Body of pancreas (tissue), 4 donors: Measurements from ENCODE around the gene RASA4B. TPM values are rescaled to one million over a fixed set of nuclear protein-coding genes. Genes with fewer than 3 reads are reported as not detected.

Experiments
- ATAC-seq: fragments of 150-250 bp; one replicate; pipeline ENCODE4 v1.9.1; 2016
- DNase-seq, 4 donors: peaks; one replicate each; pipeline ENCODE4 v3.0.0-alpha.2; 2019
- H3K27ac ChIP-seq, 4 donors: fragments of 200-600 bp; sonication (generic); 1 replicate in 3 of 4; 2 replicates in 1 of 4; pipeline versions ENCODE4 v1.5.1 to v1.6.1; 2016 to 2019; ENCODE audit warnings: mild to moderate bottlenecking in 1 of 4, mixed read lengths in 1 of 4, moderate library complexity in 1 of 4
- H3K27me3 ChIP-seq, 2 donors: fragments of 200-600 bp; sonication (generic); one replicate each; pipeline ENCODE4 v1.6.0; 2016; ENCODE audit warnings: mild to moderate bottlenecking in 1 of 2
- H3K36me3 ChIP-seq, 2 donors: fragments of 200-600 bp; sonication (generic); replicated peaks in 1 of 2; 2 replicates each; pipeline ENCODE4 v1.5.1; 2016; ENCODE audit warnings: low read depth in 2 of 2; ENCODE audit not compliant: insufficient read depth in 1 of 2
- H3K4me1 ChIP-seq: fragments of 200-600 bp; sonication (generic); one replicate; pipeline ENCODE4 v1.6.0; 2016
- H3K4me3 ChIP-seq, 2 donors: fragments of 200-600 bp; sonication (generic); 1 replicate in 1 of 2; 2 replicates in 1 of 2; pipeline ENCODE4 v1.5.1; 2016 to 2019
- H3K9me3 ChIP-seq, 3 donors: fragments of 200-600 bp; sonication (generic); 1 replicate in 2 of 3; 2 replicates in 1 of 3; pipeline ENCODE4 v1.5.1; 2016
- POLR2A ChIP-seq, 3 donors: fragments of 450-650 bp; IDR thresholded peaks; one replicate each; pipeline ENCODE4 v1.6.1; 2016; ENCODE audit warnings: antibody characterized with exemption in 3 of 3, mild to moderate bottlenecking in 2 of 3
- WGBS, 2 donors: methylation state at CpG; one replicate each; pipeline ENCODE4 v1.1.5; 2017; 5-methylcytosine and 5-hydroxymethylcytosine counted together
- intact Hi-C: fragments of 100-400 bp; cut with DNase I; formaldehyde crosslinking; loops from one replicate; pipeline ENCODE4 v1.15.1; 2023
- microRNA-seq, 2 donors: library from miRNA; unstranded; fragments of <30 nt; microRNA quantifications; one replicate each; pipeline ENCODE4, GENCODE V29; 2016; ENCODE audit warnings: borderline number of aligned reads in 2 of 2, borderline replicate concordance in 2 of 2
- total RNA-seq, 2 donors: library from RNA; depleted of rRNA; stranded (reverse); fragments of >200 nt; gene quantifications; one replicate each; pipeline ENCODE4 v1.1.0, GENCODE V29; 2016
- TF ChIP-seq, protein P1 (sequence below), 7 experiments: fragments of 450-650 bp in 4 of 7; fragments of 200-600 bp in 3 of 7; sonication (generic) in 3 of 7; IDR thresholded peaks; one replicate each; pipeline ENCODE4 v1.5.1; 2016 to 2019; ENCODE audit warnings: antibody characterized with exemption in 7 of 7

RASA4B gene
- total RNA-seq, 2 donors from 2014 or later: 5.3 to 12.5 TPM

DNA sequence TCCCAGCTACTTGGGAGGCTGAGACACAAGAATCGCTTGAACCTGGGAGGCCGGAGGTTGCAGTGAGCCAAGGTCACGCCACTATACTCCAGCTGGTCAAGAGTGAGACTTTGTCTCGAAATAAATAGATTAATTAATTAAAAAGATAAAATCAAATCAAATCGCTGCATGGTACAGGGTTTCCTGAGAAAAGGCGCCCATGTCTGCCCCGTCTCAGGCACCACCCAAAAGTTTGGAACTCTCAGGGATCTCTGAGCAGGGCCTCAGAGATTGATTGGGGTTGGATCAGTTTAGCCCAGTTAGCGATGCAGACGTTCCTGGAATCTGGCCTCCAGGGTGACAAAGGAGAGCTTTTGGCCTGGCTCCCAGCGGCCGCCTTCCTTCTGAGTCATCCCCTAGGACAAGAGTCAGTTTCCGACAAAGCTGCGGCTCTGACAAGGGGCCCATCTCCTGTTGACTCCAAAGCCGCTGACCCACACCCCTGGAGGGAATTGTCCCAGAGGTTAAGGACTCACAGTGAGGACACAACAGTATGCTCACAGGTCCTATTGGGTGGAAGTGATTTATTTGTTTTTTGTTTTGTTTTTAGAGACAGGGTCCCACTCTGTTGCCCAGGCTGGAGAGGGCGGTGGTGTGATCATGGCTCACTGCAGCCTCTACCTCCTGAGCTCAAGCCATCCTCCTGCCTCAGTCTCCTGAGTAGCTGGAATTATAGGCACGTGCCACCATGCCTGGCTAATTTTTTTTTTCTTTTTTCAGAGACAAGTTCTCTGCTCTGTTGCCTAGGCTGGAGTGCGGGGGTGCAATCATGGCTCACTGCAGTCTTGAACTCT, 77.4 kb downstream of the RASA4B start:
- Histone ChIP-seq H3K27me3 (no peaks in the 10 kb centered on the region), H3K4me3 (no peak overlapping the region), H3K9me3 (no peaks in the 10 kb centered on the region), H3K36me3 (no peaks in the 10 kb centered on the region), H3K27ac (no peak overlapping the region), H3K4me1 (no peaks in the 10 kb centered on the region)
- peak in 3 of 4 donors; percentile 35 to 46 (median 46) for DNase-seq
- ATAC-seq: peak; percentile 58
- no peak for TF ChIP-seq POLR2A (IDR thresholded peaks at IDR 0.05)
- TF ChIP-seq, protein P1, sequence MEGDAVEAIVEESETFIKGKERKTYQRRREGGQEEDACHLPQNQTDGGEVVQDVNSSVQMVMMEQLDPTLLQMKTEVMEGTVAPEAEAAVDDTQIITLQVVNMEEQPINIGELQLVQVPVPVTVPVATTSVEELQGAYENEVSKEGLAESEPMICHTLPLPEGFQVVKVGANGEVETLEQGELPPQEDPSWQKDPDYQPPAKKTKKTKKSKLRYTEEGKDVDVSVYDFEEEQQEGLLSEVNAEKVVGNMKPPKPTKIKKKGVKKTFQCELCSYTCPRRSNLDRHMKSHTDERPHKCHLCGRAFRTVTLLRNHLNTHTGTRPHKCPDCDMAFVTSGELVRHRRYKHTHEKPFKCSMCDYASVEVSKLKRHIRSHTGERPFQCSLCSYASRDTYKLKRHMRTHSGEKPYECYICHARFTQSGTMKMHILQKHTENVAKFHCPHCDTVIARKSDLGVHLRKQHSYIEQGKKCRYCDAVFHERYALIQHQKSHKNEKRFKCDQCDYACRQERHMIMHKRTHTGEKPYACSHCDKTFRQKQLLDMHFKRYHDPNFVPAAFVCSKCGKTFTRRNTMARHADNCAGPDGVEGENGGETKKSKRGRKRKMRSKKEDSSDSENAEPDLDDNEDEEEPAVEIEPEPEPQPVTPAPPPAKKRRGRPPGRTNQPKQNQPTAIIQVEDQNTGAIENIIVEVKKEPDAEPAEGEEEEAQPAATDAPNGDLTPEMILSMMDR (IDR thresholded peaks at IDR 0.05): no peak
- intact Hi-C loops: no loop called here
- 87 to 90% methylated on average over 11 to 17 of the region's 17 CpGs for WGBS, 2 donors

DNA sequence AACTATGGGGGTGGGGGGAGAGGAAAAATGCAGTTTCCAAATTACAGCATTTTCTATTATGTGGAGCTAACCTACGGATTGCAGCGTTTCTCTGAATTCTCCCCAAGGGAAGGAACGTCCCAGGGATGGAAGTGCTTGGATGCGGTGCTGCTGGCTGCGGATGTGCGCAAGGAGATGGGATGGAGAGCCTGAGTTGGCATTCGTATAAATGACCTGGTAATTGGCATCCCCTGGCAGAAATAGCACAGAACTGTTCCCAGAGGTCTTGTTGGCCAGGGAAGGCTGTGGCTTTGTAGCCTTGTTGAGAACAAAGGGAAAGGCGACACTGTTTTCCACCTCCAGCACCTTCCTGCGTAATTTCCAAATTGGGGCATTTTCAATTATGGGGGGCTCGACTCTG, 81.5 kb downstream of the RASA4B start:
- ATAC-seq: no peak
- TF ChIP-seq, protein P1 (IDR thresholded peaks at IDR 0.05): no peak
- TF ChIP-seq POLR2A (IDR thresholded peaks at IDR 0.05): no peak
- no peak overlapping the region for H3K4me3 ChIP-seq
- intact Hi-C loops: no loop called here
- H3K9me3 ChIP-seq: no peaks in the 10 kb centered on the region
- H3K4me1 ChIP-seq: peaks cover 9% of the 10 kb centered on the region
- H3K27ac ChIP-seq: no peak overlapping the region
- H3K27me3 ChIP-seq: no peaks in the 10 kb centered on the region
- DNase-seq: no peak
- 84 to 86% methylated on average over 10 of the region's 10 CpGs for WGBS, 2 donors
- no peaks in the 10 kb centered on the region for H3K36me3 ChIP-seq

DNA sequence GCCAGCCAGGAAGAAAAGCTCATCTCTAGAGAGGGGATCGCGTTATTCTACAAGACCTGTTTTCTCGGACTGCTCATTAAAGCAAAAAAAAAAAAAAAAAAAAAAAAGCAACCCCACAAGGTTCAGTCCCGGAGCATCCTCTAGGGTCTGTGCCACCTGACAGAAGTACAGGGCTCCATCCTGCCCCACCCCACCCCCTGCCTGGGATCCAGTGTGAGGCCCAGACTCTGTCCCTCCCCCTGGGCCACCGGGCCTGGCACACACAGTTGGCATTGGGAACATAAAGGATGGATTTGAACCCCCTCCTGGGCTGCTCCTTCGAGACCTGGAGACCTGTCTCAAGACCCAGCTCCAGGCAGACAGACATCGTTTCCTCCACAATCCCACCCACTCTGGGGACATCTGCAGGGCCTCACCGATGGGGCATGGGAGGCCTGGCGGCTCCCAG, 83.5 kb downstream of the RASA4B start:
- DNase-seq: no peak
- whole genome bisulfite sequencing, 2 donors: 23 to 34% methylated on average over 7 to 9 of the region's 9 CpGs

DNA sequence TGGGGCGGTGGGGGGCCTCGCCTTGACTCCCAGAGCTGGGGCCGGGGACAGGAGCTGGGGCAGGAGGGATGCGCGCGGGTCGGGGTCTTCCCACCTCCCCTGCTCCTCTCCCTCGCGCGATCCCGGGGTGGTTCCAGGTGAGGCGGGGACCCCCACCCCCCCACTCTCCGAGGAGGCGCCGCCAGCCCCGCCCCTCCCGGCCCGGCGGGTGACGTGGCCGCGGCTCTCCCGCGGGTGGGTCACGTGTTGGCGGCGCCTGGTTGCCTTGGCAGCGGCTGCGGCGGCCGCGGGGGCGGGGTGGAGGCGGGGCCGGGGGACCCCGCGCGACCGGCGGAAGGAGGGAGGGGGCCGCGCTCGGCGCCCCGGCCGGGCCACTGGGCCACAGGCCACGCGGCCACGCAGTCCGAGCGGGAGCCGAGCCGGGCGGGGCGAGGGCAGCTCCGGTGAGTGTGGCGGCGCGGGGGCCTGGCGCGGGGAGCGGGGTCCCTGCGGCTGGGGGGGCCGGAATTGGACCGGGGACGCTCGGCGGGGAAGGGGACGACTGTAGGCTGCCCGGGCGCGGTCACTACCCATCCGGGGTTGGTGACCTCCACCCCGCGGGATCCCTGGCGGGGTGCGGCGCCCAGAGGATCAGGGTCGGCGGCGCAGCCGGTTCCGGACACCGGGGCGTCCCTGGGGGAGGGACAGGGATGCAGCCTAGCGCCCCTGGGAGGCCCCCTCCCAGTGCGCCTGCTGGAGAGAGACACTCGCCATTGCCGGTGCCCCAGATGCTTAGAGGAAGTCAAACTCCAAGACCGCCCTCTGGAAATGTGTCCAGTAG, 84.1 kb downstream of the RASA4B start, which contains the start of gene ORAI2:
TSS of gene ORAI2 (plus strand) at position 357 of the 820 bp plus-strand sequence. CDS start 5,382 bp downstream, outside the sequence.
- peak; percentile 76 to 84 (median 78) for DNase-seq
- peaks cover 9% of the 10 kb centered on the region for H3K4me1 ChIP-seq
- WGBS, 2 donors: 0 to 1% methylated on average over 10 to 73 of the region's 90 CpGs
- no peaks in the 10 kb centered on the region for H3K27me3 ChIP-seq
- intact Hi-C loops: no loop called here
- peak; percentile 83 for ATAC-seq
- no peaks in the 10 kb centered on the region for H3K9me3 ChIP-seq
- peak within 1 kb of the TSS; percentile 62 to 63 for H3K4me3 ChIP-seq
- no peaks in the 10 kb centered on the region for H3K36me3 ChIP-seq
- H3K27ac ChIP-seq: peak within 1 kb of the TSS in 3 of 4 donors; percentile 58 to 69 (median 60)
- TF ChIP-seq POLR2A (IDR thresholded peaks at IDR 0.05): peak in 1 of 3 donors; percentile 8
- TF ChIP-seq, protein P1 (IDR thresholded peaks at IDR 0.05): no peak

More for the DNA sequence above, 83.5 kb downstream of the RASA4B start:
- H3K27ac ChIP-seq: peak overlapping the region in 3 of 4 donors; percentile 35 to 58 (median 40)
- H3K4me3 ChIP-seq: peak overlapping the region; percentile 62 to 63
- intact Hi-C loops: no loop called here
- no peaks in the 10 kb centered on the region for H3K27me3 ChIP-seq
- TF ChIP-seq POLR2A (IDR thresholded peaks at IDR 0.05): no peak
- TF ChIP-seq, protein P1 (IDR thresholded peaks at IDR 0.05): no peak
- peaks cover 9% of the 10 kb centered on the region for H3K4me1 ChIP-seq
- no peaks in the 10 kb centered on the region for H3K9me3 ChIP-seq
- ATAC-seq: no peak
- no peaks in the 10 kb centered on the region for H3K36me3 ChIP-seq

Small RNA genes lying within 50 kb of the gene (microRNA-seq; reads per million reads assigned to microRNA genes)
- 1.4 to 2.7 reads per million in 2 donors for gene MIR4467
- gene MIR5090: 1.4 to 1.8 reads per million in 2 donors

Other genes starting within 250 kb of the RASA4B start
- 1 to 10 TPM; 1.0 to 6.3 TPM for gene SH2B2, start 230.9 kb downstream of the RASA4B start, total RNA-seq
- not detected for gene SPDYE6, start 161.3 kb downstream of the RASA4B start, total RNA-seq
- 10 to 100 TPM; 25.2 to 40.2 TPM for gene PRKRIP1, start 121.4 kb downstream of the RASA4B start, total RNA-seq
- gene ORAI2, start 84.2 kb downstream of the RASA4B start, total RNA-seq: 10 to 100 TPM; 11.7 to 20.8 TPM
- gene ALKBH4, start 52.9 kb downstream of the RASA4B start, total RNA-seq: 10 to 100 TPM; 15.6 to 60.3 TPM
- 10 to 100 TPM; 13.7 to 27.4 TPM for gene LRWD1, start 52.8 kb downstream of the RASA4B start, total RNA-seq
- 10 to 100 TPM in 1 of 2 donors, 1 to 10 TPM in 1; 6.6 to 12.5 TPM for gene POLR2J, start 38.9 kb downstream of the RASA4B start, total RNA-seq
- 10 to 100 TPM in 1 of 2 donors, 1 to 10 TPM in 1; 7.5 to 20.4 TPM for gene UPK3BL2, start 25.9 kb upstream of the RASA4B start, total RNA-seq
- not detected for gene SPDYE2, start 33.4 kb upstream of the RASA4B start, total RNA-seq
- 10 to 100 TPM; 25.1 to 26.7 TPM for gene POLR2J3, start 54.8 kb upstream of the RASA4B start, total RNA-seq
- gene RASA4, start 99.0 kb upstream of the RASA4B start, total RNA-seq: 10 to 100 TPM; 16.8 to 34.2 TPM
- gene UPK3BL1, start 125.0 kb upstream of the RASA4B start, total RNA-seq: 10 to 100 TPM; 11.7 to 36.6 TPM
- gene SPDYE2B, start 132.5 kb upstream of the RASA4B start, total RNA-seq: not detected
- gene POLR2J2, start 153.9 kb upstream of the RASA4B start, total RNA-seq: 10 to 100 TPM in 1 of 2 donors, 1 to 10 TPM in 1; 4.2 to 12.5 TPM
- 10 to 100 TPM; 19.7 to 21.4 TPM for gene FAM185A, start 231.2 kb upstream of the RASA4B start, total RNA-seq